Measurements from ENCODE around the gene FAM200C. TPM values are rescaled to one million over a fixed set of nuclear protein-coding genes. Genes with fewer than 3 reads are reported as not detected.

Gene FAM200C
- total and polyA plus RNA-seq, 9 of the 15 experiments (the other 6 are each of a cell fraction or from before 2014, with no cell fraction given), result 1.3 to 7.0 (median 1.8) TPM

DNA sequence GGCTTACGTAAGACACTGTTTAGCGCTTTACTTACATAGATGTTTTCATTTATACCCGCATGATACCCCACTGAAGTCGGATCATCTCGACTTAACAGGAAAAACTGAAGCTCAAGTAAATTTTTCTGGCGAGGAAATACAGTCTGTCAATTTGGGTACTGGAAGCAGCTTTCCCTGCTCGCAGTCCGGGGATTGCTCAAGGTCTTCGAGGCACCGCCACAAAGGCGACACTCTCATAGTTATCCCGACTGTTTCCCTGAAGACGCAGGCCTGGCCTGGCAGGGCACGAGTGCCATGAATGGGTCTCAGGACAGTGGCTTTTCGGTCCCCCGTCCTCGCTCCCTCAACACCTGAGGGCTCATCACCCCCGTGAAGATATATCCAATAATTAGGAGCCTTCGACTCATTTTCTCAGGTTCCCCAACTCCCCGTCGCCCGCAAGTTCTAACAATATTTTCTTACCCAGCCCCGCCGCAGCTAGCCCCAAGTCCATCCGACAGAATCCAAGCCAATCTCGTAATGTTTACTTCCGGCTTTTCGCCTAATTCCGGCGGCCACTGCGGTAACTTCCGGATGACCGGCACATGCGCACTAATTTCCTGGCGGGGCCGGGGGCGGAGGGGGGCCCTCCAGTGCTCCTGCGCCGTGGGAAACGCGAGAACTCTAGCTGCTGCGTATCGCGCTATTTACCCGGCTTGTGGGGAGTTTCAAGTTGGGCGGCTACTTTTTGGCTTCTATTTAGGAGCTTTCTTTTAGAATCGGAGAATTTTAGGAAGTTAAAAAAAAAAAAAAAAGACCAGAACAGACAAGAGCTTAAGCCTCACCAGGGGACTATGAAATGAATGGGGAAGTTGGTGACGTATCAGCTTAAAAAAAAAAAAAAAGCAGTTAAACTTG, 19.0 kb upstream of the FAM200C start, which contains the start of gene SLU7:
Gene SLU7, minus strand, starts transcription at position 521 of the 897 bp plus-strand sequence. CDS start 3,787 bp downstream, outside the sequence.
- H3K4me3 ChIP-seq, result peak within 1 kb of the TSS; percentile 84
- H3K79me2 ChIP-seq (ENCODE audit: control insufficient read depth, insufficient read depth, low read length), result peaks cover 51% of the 10 kb centered on the region
- peak within 1 kb of the TSS; percentile 93 for H3K27ac ChIP-seq (ENCODE audit: extremely low read depth, low read depth, low read length)
- H3K9me1 ChIP-seq (ENCODE audit: control insufficient read depth, insufficient read depth, low read length), result no peaks in the 10 kb centered on the region
- peak within 1 kb of the TSS; percentile 80 for H2AFZ ChIP-seq (ENCODE audit: low read depth, low read length)
- no peaks in the 10 kb centered on the region for H4K20me1 ChIP-seq (replicated peaks; ENCODE audit: control insufficient read depth, insufficient read depth, low read length)
- H3K9ac ChIP-seq (ENCODE audit: insufficient read depth in 1 of 2, low read depth in 2 of 2, low read length in 2 of 2), result peak within 1 kb of the TSS; percentile 92 to 97
- under 1% methylated on average over 46 of the region's 48 CpGs for WGBS (ENCODE audit: insufficient coverage, low coverage, missing lambda C conversion rate)
- H3K4me2 ChIP-seq (ENCODE audit: insufficient read depth, low read length), result peak within 1 kb of the TSS; percentile 95
- H3K27me3 ChIP-seq (ENCODE audit: control insufficient read depth in 2 of 2, insufficient read depth in 2 of 2, low read length in 2 of 2), result no peaks in the 10 kb centered on the region
- ChIA-PET POLR2A (interaction anchor here (0.6 to 1.9 kb wide), 11 partner anchors 9 to 338 kb away, joined by 3 to 9 read pairs (median 4); partner anchors contain the start of gene FAM200C), CTCF (ENCODE audit: low intra/inter-chr PET ratio) (interaction anchor here (0.7 kb wide), 1 partner anchor 542 kb away, joined by 5 read pairs; no protein-coding TSS in a partner anchor)
- no peaks in the 10 kb centered on the region for H3K9me3 ChIP-seq (replicated peaks; ENCODE audit: control insufficient read depth, insufficient read depth, low read depth, low read length)
- in situ Hi-C loops (cut with MboI), result no loop called here
- peak; percentile 84 for ATAC-seq
- H3K36me3 ChIP-seq (ENCODE audit: control insufficient read depth, insufficient read depth, low read length), result peaks cover 33% of the 10 kb centered on the region
- BruUV-seq (replicated peaks), result TSS peak; percentile 77
- peak; percentile 87 to 96 (median 90) for DNase-seq (ENCODE audit: extremely low read depth in 1 of 4, low spot score in 3 of 4)
- FAIRE-seq, result peak; percentile 88
- peaks cover 4 to 17% of the 10 kb centered on the region in 2 experiments; a peak in 4 of 5 replicates for H3K4me1 ChIP-seq (replicated peaks in 1 of 2; ENCODE audit: control insufficient read depth in 2 of 2, insufficient read depth in 2 of 2, low read length in 2 of 2)
- intact Hi-C loops (cut with micrococcal nuclease), result no loop called here
- TF ChIP-seq E2F3 (CRISPR knock-in tag; IDR thresholded peaks at IDR 0.05), result no peak
- TF ChIP-seq, protein P1, sequence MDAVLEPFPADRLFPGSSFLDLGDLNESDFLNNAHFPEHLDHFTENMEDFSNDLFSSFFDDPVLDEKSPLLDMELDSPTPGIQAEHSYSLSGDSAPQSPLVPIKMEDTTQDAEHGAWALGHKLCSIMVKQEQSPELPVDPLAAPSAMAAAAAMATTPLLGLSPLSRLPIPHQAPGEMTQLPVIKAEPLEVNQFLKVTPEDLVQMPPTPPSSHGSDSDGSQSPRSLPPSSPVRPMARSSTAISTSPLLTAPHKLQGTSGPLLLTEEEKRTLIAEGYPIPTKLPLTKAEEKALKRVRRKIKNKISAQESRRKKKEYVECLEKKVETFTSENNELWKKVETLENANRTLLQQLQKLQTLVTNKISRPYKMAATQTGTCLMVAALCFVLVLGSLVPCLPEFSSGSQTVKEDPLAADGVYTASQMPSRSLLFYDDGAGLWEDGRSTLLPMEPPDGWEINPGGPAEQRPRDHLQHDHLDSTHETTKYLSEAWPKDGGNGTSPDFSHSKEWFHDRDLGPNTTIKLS (IDR thresholded peaks at IDR 0.05; ENCODE audit: borderline replicate concordance, low read depth), result peak; percentile 42; the same call in 1 of the 2 replicates
- TF ChIP-seq TAL1 (IDR thresholded peaks at IDR 0.05), result no peak
- peak; percentile 70 for TF ChIP-seq ZFX (CRISPR knock-in tag; IDR thresholded peaks at IDR 0.05)
- no peak for TF ChIP-seq ZBTB8A (IDR thresholded peaks at IDR 0.05; ENCODE audit: partially characterized antibody)
- TF ChIP-seq KLF10 (CRISPR knock-in tag; IDR thresholded peaks at IDR 0.05), result no peak
- peak; percentile 78 for TF ChIP-seq TBP (optimal IDR thresholded peaks at IDR 0.05; ENCODE audit: low read depth, low read length)
- TF ChIP-seq, protein P2, sequence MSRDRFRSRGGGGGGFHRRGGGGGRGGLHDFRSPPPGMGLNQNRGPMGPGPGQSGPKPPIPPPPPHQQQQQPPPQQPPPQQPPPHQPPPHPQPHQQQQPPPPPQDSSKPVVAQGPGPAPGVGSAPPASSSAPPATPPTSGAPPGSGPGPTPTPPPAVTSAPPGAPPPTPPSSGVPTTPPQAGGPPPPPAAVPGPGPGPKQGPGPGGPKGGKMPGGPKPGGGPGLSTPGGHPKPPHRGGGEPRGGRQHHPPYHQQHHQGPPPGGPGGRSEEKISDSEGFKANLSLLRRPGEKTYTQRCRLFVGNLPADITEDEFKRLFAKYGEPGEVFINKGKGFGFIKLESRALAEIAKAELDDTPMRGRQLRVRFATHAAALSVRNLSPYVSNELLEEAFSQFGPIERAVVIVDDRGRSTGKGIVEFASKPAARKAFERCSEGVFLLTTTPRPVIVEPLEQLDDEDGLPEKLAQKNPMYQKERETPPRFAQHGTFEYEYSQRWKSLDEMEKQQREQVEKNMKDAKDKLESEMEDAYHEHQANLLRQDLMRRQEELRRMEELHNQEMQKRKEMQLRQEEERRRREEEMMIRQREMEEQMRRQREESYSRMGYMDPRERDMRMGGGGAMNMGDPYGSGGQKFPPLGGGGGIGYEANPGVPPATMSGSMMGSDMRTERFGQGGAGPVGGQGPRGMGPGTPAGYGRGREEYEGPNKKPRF (IDR thresholded peaks at IDR 0.05; ENCODE audit: low read depth, low read length), result no peak
- TF ChIP-seq, protein P3, sequence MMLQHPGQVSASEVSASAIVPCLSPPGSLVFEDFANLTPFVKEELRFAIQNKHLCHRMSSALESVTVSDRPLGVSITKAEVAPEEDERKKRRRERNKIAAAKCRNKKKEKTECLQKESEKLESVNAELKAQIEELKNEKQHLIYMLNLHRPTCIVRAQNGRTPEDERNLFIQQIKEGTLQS (IDR thresholded peaks at IDR 0.05), result no peak
- TF ChIP-seq, protein P3 (CRISPR knock-in tag; conservative IDR thresholded peaks at IDR 0.05), result no peak
- no peak for TF ChIP-seq ZNF232 (CRISPR knock-in tag; IDR thresholded peaks at IDR 0.05)
- TF ChIP-seq GABPB1 (CRISPR knock-in tag; IDR thresholded peaks at IDR 0.05), result peak; percentile 81; the same call in 1 of the 2 replicates
- TF ChIP-seq, protein P4, sequence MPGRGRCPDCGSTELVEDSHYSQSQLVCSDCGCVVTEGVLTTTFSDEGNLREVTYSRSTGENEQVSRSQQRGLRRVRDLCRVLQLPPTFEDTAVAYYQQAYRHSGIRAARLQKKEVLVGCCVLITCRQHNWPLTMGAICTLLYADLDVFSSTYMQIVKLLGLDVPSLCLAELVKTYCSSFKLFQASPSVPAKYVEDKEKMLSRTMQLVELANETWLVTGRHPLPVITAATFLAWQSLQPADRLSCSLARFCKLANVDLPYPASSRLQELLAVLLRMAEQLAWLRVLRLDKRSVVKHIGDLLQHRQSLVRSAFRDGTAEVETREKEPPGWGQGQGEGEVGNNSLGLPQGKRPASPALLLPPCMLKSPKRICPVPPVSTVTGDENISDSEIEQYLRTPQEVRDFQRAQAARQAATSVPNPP (IDR thresholded peaks at IDR 0.05; ENCODE audit: borderline replicate concordance, insufficient read depth, insufficient read length), result no peak
- TF ChIP-seq ZNF263 (CRISPR knock-in tag; IDR thresholded peaks at IDR 0.05; ENCODE audit: borderline replicate concordance), result no peak
- no peak for TF ChIP-seq ZNF140 (CRISPR knock-in tag; IDR thresholded peaks at IDR 0.05)

Measured in K562 (cell line).